ENCODE results near the gene P2RY11. TPM values are rescaled to one million over a fixed set of nuclear protein-coding genes. Genes with fewer than 3 reads are reported as not detected.

Gene P2RY11
- total and polyA plus RNA-seq, 2 experiments from 2014 or later: 4.0 to 4.3 TPM

- TF ChIP-seq ZNF462 (CRISPR knock-in tag; IDR thresholded peaks at IDR 0.05) (no peak), ZNF331 (CRISPR knock-in tag; IDR thresholded peaks at IDR 0.05; ENCODE audit: low read depth) (no peak), ZNF114 (CRISPR knock-in tag; IDR thresholded peaks at IDR 0.05) (no peak), POLR2AphosphoS5 (IDR thresholded peaks at IDR 0.05; ENCODE audit: low read depth) (no peak), CREB1 (CRISPR knock-in tag; IDR thresholded peaks at IDR 0.05; ENCODE audit: low read depth) (no peak), STAT1 (IDR thresholded peaks at IDR 0.05; ENCODE audit: unreplicated experiment) (no peak)
Measured at GRCh38 chr19:10079031-10079453, 32.5 kb upstream of the P2RY11 start (continued).

- no peaks in the 10 kb centered on the region; the same call in 1 of the 2 replicates for H3K4me1 ChIP-seq (ENCODE audit: insufficient read depth)
- H2AFZ ChIP-seq: no peak overlapping the region
- DNase-seq (ENCODE audit: low spot score) (no peak), ATAC-seq (no peak)
- peaks cover 12% of the 10 kb centered on the region for H3K27me3 Mint-ChIP-seq (ENCODE audit: insufficient read depth, low read depth, poor library complexity)
- H3K9me2 ChIP-seq (ENCODE audit: insufficient read depth): no peaks in the 10 kb centered on the region
- no peak overlapping the region for H3K27ac ChIP-seq (ENCODE audit: low read depth)
- H3K9me3 Mint-ChIP-seq: no peaks in the 10 kb centered on the region
- no peak overlapping the region for H3K4me3 ChIP-seq
- no peak overlapping the region for H3K4me2 ChIP-seq
- H3K27ac Mint-ChIP-seq: no peak overlapping the region
- peaks cover 8% of the 10 kb centered on the region; the same call in 1 of the 2 replicates for H4K20me1 ChIP-seq (replicated peaks; ENCODE audit: insufficient read depth)
- H3K36me3 Mint-ChIP-seq (ENCODE audit: low read depth): no peaks in the 10 kb centered on the region
- H3F3A ChIP-seq (replicated peaks; ENCODE audit: low read depth): no peaks in the 10 kb centered on the region
- no peaks in the 10 kb centered on the region for H3K36me3 ChIP-seq (ENCODE audit: insufficient read depth)
- no peaks in the 10 kb centered on the region for H3K79me2 ChIP-seq (replicated peaks; ENCODE audit: insufficient read depth)
- H3K4me3 Mint-ChIP-seq: no peak overlapping the region; the same call in 2 of the 3 replicates
- H3K4me1 Mint-ChIP-seq: no peaks in the 10 kb centered on the region; the same call in 2 of the 3 replicates
- no peaks in the 10 kb centered on the region for H3K27me3 ChIP-seq (ENCODE audit: insufficient read depth)
- TF ChIP-seq NANOG (IDR thresholded peaks at IDR 0.05; ENCODE audit: borderline replicate concordance): no peak
- no peak for TF ChIP-seq ZNF331 (CRISPR knock-in tag; IDR thresholded peaks at IDR 0.05; ENCODE audit: low read depth)
- no peak for TF ChIP-seq ETS1 (IDR thresholded peaks at IDR 0.05)
- no peak for TF ChIP-seq ZNF114 (CRISPR knock-in tag; IDR thresholded peaks at IDR 0.05)
- TF ChIP-seq STAT1 (IDR thresholded peaks at IDR 0.05; ENCODE audit: unreplicated experiment): no peak
- TF ChIP-seq ZNF462 (CRISPR knock-in tag; IDR thresholded peaks at IDR 0.05): no peak
- no peak for TF ChIP-seq EZH2 (IDR thresholded peaks at IDR 0.05; ENCODE audit: low read depth, unreplicated experiment)
- TF ChIP-seq POLR2AphosphoS5 (IDR thresholded peaks at IDR 0.05; ENCODE audit: low read depth): no peak
Measured at GRCh38 chr19:10083911-10084310, 27.6 kb upstream of the P2RY11 start.
